Neural progenitor cell (in vitro differentiated cells): Measurements from ENCODE around the gene OSBPL1A.

Experiments used
- EZH2 ChIP-seq: fragments of 200-600 bp; sonication (generic); IDR thresholded peaks from 2 replicates; pipeline ENCODE4 v1.6.1; 2017; ENCODE audit warnings: antibody characterized with exemption, mild to moderate bottlenecking, moderate library complexity
- EZH2phosphoT487 ChIP-seq: fragments of 200-600 bp; sonication (generic); IDR thresholded peaks from 2 replicates; pipeline ENCODE4 v1.6.1; 2017; ENCODE audit warnings: antibody characterized with exemption
- TF ChIP-seq, protein P1 (sequence below): fragments of 200-600 bp; sonication (generic); IDR thresholded peaks from 2 replicates; pipeline ENCODE4 v1.5.1; 2017; ENCODE audit warnings: antibody characterized with exemption, mild to moderate bottlenecking

DNA sequence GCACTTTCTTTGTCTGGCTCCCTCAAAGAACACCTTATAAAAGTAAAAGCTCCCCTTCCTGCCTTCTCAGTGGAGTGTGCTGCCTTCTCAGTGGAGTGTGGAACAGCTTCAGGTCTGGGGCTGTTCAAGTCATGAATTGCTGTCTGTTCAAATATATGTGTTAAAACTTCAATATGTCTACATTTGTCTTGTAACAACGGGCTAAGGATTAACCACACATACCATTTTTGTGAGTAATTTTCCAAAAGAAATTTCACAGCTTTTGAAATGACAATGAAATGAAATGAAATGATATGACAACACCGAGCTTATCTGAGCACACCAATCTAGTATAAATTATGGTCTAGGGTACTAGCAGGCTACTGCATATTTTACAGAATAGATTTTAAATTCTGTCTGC lies 215.8 kb downstream of the OSBPL1A start:
- TF ChIP-seq, protein P1, sequence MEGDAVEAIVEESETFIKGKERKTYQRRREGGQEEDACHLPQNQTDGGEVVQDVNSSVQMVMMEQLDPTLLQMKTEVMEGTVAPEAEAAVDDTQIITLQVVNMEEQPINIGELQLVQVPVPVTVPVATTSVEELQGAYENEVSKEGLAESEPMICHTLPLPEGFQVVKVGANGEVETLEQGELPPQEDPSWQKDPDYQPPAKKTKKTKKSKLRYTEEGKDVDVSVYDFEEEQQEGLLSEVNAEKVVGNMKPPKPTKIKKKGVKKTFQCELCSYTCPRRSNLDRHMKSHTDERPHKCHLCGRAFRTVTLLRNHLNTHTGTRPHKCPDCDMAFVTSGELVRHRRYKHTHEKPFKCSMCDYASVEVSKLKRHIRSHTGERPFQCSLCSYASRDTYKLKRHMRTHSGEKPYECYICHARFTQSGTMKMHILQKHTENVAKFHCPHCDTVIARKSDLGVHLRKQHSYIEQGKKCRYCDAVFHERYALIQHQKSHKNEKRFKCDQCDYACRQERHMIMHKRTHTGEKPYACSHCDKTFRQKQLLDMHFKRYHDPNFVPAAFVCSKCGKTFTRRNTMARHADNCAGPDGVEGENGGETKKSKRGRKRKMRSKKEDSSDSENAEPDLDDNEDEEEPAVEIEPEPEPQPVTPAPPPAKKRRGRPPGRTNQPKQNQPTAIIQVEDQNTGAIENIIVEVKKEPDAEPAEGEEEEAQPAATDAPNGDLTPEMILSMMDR: no peak
- TF ChIP-seq EZH2: no peak
- no peak for TF ChIP-seq EZH2phosphoT487
